Adrenal gland (tissue), 5 donors: ENCODE results near the gene MINDY3.

Experiments
- POLR2A ChIP-seq, 2 donors: fragments of 450-650 bp; IDR thresholded peaks; one replicate each; pipeline ENCODE4 v1.6.1; 2017; ENCODE audit warnings: antibody characterized with exemption in 2 of 2, mild to moderate bottlenecking in 2 of 2, moderate library complexity in 1 of 2
- TF ChIP-seq, protein P1 (sequence below), 6 experiments: fragments of 450-650 bp in 4 of 6; fragments of 200-600 bp in 2 of 6; sonication (generic) in 1 of 6; IDR thresholded peaks; 1 replicate in 5 of 6; 2 replicates in 1 of 6; pipeline versions ENCODE4 v1.5.1 to v1.8.0; 2016 to 2021; ENCODE audit warnings: antibody characterized with exemption in 6 of 6, mild to moderate bottlenecking in 2 of 6, moderate library complexity in 1 of 6
- donor health status: DM: no; HTN: no; CAD: no.

DNA sequence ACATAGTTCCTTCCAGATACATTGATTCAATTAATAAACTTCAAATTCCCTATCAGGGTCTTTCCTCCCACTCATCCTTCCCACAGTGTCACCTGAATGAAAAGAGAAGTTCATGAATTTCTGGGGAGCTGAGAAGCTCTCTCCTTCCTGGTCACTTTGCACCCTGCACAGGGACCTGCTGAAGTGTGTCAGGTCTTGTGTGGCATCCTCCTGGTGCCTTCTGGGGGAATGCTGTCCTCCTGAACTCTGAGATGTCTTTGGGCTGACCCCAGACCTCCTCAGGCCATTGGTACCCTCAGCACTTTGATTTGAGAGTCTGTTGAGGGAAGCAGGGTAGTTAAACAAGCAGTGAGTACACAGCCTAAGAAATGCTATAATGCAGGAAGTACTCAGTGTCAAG lies 101.0 kb downstream of the MINDY3 start:
- TF ChIP-seq, protein P1, sequence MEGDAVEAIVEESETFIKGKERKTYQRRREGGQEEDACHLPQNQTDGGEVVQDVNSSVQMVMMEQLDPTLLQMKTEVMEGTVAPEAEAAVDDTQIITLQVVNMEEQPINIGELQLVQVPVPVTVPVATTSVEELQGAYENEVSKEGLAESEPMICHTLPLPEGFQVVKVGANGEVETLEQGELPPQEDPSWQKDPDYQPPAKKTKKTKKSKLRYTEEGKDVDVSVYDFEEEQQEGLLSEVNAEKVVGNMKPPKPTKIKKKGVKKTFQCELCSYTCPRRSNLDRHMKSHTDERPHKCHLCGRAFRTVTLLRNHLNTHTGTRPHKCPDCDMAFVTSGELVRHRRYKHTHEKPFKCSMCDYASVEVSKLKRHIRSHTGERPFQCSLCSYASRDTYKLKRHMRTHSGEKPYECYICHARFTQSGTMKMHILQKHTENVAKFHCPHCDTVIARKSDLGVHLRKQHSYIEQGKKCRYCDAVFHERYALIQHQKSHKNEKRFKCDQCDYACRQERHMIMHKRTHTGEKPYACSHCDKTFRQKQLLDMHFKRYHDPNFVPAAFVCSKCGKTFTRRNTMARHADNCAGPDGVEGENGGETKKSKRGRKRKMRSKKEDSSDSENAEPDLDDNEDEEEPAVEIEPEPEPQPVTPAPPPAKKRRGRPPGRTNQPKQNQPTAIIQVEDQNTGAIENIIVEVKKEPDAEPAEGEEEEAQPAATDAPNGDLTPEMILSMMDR (IDR thresholded peaks at IDR 0.05), result no peak
- no peak for TF ChIP-seq POLR2A (IDR thresholded peaks at IDR 0.05)
